HPDE6-E6E7 (cell line): ENCODE data around the gene TRIM72.
"Not testable (repeated sequence)": the region's sequence is repeated elsewhere in the genome, so short reads cannot be mapped to it uniquely, and the experiment has no call there.

ENCODE experiments used
- DNase-seq: peaks from one replicate; pipeline ENCODE4 v3.0.0; 2011; ENCODE audit warnings: missing footprints; ENCODE audit errors: extremely low spot score

The TRIM72 gene

DNA sequence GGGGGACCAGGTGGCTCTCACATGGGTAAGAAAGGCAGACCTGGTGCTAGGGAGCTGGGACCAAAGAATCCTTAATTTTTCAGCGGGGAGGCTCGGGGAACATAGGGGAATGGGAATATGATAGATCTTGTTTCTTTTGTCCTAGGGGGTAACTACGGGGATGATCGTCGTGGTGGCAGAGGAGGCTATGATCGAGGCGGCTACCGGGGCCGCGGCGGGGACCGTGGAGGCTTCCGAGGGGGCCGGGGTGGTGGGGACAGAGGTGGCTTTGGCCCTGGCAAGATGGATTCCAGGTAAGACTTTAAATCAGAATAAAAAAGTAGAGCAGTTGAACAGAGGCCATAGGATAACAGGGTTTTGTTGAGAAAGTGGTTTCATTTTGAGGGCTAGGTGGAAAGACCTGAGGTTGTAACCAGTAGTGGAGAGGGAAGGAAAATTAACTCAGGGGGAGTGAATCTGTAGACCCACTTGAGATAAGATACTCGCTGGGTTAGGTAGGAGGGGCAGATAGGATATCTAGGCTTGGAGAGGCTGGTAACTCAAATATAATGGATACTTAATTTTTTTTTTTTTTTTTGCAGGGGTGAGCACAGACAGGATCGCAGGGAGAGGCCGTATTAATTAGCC, 23.0 kb upstream of the TRIM72 start:
- no peak for DNase-seq

DNA sequence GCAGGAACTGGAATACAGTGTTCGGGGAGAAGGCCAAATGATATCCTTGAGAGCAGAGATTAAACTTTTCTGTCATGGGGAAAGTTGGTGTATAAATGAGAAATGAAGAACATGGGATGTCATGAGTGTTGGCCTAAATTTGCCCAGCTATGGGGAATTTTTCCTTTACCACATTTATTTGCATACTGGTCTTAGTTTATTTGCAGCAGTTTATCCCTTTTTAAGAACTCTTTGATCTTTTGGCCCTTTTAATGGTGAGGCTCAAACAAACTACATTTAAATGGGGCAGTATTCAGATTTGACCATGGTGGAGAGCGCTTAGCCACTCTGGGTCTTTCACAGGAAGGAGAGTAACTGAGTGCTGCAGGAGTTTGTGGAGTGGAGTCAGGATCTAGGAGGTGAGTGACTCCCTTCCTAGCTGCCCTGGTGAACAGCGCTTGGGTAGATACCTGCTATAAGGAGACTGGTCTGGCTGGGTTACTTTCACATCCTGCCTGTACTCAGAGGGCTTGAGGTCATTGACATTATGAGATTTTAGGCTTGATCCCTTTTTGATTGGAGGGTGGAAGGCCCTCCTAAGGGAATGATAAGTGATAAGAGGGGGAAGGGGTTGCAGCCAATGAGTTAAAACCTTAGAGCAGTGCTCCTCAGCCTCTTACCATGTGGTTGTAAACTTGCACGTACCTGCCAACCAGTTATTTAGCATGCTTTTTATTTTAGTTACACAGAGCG, 22.1 kb upstream of the TRIM72 start:
- DNase-seq = no peak

GRCh38 chr16:31192856-31193642, 20.9 kb upstream of the TRIM72 start:
- DNase-seq = no peak

DNA sequence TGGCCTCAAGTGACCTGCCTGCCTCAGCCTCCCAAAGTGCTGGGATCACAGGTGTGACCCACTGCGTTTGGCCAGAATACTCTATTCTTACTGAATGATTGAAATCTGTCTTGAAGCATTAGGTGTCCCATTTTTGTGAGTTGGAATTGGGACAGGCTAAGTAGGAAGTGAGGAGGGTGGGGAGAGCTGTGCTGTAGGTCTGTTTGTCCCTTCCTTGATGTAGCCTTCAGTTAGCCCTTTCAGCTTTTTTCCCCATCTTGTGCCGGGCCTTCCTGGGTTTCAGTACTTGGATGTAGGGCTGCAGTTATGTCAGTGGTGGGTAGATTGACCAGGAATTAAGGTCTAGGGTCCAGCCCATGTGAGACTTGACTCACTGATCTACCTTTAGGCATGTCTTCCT, 20.0 kb upstream of the TRIM72 start:
- no peak for DNase-seq

DNA sequence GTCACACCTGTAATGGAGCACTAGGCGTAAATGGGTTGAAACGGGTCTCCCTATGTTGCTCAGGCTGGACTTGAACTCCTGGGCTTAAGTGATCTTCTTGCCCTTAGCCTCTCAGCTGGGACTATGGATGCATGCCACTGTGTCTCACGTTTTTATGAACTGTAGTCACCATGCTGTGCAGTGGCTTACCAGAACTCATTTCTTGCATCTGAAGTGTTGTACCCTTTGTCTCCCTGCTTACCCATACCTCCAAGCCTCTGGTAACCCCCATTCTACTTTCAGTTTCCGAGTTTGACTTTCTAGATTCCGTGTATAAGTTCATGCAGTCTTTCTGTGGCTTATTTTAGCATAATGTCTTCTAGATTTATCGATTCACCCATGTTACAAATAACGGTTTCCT, 19.0 kb upstream of the TRIM72 start:
- no peak for DNase-seq

DNA sequence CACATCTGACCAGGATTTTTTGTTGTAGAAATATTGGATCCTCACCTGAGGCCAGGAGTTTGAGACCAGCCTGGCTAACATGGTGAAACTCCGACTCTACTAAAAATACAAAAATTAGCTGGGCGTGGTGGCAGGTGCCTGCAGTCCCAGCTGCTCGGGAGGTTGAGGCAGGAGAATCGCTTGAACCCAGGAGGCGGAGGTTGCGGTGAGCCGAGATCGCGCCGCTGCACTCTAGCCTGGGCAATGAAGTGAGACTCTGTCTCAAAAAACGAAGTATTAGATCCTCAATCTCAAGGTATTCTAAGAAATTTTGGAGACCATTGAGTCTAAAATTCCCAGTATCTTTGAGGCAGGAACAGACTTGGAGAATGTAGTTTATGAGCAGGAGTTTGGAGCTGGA, 18.1 kb upstream of the TRIM72 start:
- not testable (repeated sequence) for DNase-seq

- no peak for DNase-seq
These were observed 17.4 kb upstream of the TRIM72 start for GRCh38 chr16:31196324-31197088.

DNA sequence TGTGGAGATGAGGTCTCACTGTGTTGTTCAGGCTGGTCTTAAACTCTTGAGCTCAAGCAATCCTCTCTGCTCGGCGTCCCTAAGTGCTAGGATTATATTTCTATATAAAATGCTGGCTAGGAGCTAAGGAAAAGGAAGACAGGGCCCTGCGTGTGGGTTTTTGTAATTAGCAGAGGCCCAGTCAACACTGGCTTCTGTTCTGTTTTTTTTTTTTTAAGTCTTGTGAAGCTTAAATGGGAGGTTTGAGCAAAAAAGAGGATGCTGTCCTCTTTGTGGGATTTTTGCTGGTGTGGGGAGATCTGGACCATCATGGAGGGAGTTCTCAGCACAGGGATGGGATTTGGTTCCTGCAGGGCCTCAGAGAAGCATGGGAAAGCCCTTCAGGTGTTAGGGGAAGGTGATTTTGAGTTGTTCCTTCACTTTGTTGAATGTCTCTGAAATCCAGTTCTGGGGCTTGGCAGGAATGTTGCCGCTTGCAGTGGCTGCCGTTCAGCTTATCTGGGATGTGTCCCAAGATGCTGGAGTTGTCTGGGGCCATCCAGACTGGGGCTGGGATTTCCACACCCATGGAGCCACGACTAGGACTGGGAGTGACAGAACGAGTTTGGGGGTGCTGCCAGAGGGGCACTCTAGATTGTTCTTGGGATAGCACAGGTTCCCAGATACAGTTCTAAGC, 15.6 kb upstream of the TRIM72 start:
- DNase-seq = no peak

- DNase-seq = no peak
These were observed 14.4 kb upstream of the TRIM72 start for GRCh38 chr16:31199430-31200041.

GRCh38 chr16:31200111-31200510, 13.8 kb upstream of the TRIM72 start:
- not testable (repeated sequence) for DNase-seq

DNA sequence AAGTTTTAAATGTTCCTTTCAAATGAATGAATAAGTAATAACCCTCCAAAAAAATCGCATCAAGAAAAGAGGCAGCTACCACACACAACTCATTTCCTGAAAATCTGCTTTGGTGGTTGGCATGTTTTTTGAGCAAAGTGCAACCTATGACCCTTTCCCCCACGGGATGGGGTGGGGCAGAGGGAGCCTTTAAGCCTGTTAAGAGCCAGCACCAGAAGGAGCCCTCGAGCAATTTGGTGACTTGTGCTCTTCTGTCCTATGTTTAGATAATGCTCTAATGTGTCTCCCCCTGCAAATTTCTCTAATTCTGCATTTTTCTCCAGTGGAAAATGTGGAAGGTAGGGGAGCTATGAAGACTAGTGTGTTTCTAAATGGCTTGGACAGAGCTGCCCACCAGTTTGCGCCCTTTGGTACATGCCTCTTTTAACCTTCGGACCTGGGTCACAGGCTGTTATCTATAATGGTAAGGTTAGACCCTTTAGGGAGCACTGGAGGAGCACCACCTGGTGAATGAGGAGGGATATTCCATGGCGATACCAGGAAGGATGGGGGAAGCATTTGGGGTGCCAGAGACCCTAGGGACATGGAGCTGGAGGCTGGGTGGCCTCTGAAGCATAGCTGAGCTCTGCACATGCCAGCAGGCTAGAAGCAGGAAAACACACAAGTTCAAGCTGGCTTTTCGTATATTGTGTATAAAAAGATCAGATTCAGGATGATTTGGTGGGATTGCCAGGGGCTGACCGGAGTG, 12.9 kb upstream of the TRIM72 start:
- DNase-seq = peak; percentile 29

- peak; percentile 43 for DNase-seq
These were observed 12.1 kb upstream of the TRIM72 start for GRCh38 chr16:31201582-31202413.

DNA sequence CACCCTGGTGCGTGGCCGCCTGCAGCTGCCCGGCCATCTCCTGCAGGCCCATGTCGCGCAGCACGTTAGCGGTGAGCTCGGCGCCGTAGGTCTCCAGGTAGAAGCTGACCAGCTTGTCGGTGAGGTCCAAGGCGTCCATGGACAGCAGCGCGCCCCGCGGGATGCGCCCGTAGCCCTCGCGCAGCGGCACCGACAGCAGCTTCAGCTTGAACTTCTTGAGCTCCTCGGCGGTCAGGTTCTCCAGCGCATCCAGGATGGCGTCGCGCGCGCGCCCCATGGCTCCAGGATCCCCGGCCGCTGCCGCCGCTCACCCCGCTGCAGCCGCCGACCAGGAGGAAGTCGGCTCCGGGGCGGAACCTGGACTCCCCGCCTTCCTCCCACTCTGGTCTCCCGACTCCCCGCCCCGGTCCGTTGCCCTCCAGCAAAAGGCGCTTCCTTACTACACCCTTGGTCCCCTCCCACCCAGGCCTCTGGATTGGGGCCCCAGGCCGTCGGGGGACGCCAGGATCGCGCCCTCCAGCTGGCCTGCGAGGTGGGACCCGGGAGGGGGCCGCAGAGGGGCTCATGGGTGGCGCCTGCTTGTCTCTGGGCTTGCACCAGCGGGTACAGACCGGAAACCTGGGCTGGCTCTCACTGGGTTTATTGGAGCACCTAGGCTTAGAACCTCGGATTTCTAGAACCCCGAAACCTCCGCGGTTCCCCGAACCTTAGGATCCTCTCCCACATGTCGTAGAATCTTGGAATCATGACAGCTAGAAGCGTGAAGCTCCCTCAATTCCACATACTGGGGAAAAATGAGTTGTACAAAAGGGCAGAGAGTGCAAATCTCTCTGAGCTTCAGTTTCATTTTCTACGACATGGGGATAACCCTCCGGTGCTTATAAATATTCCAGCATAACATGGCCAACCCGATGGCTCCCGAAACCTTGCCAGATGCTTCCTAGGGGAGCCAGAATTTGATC, 11.2 kb upstream of the TRIM72 start, which contains the start of gene PYCARD:
TSS of gene PYCARD (minus strand) at position 347 of the 962 bp plus-strand sequence. CDS start at position 277, 70 bp downstream.
- DNase-seq = peak; percentile 54

DNA sequence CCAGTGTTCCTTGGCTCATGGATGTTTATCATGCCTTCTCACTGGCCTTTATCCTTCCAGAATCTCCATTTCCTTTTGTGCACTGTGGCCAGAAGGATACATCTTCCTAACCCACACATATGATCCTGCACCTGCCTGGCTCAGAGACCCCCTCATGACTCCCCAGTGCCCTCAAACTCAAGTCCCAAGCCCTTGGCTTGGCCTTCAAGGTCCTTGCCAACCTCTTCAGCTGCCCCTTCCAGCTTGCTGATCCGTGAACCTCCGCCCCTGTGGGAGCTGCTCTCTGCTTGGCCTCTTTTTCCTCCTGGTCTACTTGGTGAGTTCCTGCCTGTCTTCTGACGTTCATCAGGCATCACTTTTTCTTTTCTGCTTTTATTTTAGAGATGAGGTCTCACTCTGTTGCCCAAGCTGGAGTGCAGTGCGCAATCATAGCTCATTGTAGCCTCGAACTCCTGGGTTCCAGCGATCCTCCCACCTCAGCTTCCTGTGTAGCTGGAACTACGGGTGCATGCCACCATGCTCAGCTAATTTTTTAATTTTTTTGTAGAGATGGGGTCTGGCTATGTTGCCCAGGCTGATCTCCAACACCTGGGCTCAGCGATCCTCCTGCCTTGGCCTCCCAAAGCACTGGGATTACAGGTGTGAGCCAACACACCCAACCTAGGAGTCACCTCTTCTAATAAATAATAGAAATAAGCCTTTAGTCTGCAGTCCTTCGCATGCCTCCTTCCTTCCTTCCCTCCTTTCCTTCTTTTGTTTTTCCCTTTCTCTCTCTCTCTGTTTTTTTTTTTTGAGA, 8.8 kb upstream of the TRIM72 start:
- DNase-seq = no peak

DNA sequence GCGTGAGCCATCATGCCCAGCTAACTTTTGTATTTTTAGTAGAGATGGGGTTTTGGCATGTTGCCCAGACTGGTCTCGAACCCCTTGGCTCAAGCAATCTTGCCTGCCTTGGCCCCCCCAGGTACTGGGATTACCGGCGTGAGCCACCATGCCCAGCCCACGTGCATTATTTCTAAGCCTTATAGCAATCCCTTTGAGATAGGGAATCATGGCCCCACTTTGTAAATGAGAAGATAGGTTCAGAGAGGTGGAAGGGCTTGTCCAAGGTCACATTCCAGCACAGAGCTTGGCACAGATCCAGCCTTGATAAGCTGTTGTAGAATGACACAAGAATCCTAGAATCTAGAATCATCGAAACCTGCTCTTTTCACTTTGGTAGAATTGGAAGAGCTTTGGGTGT, 7.1 kb upstream of the TRIM72 start:
- DNase-seq = no peak

GRCh38 chr16:31213342-31213741, 577 bp upstream of the TRIM72 start:
- DNase-seq = no peak

- no peak for DNase-seq
These were observed 878 bp downstream of the TRIM72 start for GRCh38 chr16:31214708-31215286.
